ENCODE measurements around the gene CHST8.
"Not testable (repeated sequence)": the region's sequence is repeated elsewhere in the genome, so short reads cannot be mapped to it uniquely, and the experiment has no call there.

CHST8 gene

DNA sequence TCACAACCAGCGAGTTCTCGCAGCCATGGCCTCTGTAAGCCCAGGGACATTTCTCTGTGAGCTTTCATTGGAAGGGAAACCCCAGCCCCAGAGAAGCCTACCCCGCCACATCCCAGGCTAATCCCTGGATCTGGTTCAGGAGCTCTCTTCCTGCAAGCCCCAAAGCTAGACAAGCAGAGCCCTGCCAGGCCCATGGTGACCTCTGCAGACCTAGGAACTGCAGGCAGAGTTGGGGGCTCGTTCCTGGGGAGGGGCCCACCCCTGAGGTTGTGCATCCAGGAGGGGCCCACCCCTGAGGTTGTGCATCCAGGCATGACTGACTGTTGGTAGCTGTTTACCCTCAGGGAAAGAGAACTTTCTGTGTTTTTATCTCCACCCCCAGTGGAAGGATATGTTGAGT, 196.7 kb downstream of the CHST8 start:
- no peak for DNase-seq

DNA sequence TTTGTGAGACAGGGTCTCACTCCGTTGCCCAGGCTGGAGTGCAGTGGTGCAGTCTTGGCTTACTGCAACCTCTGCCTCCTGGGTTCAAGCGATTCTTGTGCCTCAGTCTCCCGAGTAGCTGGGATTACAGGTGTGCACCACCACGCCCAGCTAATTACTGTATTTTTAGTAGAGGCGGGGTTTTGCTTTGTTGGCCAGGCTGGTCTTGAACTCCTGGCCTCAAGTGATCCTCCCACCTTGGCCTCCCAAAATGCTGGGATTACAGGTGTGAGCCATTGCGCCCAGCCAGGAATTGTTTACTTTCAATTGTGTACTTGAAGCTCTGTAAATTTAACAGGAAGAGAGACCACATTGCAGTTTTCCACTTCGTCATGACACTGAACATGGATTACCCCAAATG, 197.3 kb downstream of the CHST8 start:
- DNase-seq: not testable (repeated sequence)

DNA sequence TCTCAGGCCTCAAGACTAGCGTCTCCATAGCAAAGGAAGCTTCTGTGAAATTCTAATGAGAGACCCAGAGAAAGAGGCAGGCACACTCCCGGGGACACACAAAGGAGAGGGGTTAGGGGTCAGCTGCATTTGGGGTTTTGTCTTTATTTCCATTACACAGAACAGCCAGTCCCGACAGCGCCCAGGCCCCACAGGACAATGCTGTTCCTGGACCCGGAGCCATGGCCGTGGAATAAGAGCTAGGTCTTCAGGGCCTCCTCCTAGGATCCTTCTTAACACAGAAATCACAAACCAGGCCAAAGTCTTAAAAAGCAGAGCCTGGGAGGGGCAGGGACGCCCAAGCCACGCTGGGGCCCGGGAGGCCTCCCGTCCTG, 197.7 kb downstream of the CHST8 start:
- DNase-seq: no peak

DNA sequence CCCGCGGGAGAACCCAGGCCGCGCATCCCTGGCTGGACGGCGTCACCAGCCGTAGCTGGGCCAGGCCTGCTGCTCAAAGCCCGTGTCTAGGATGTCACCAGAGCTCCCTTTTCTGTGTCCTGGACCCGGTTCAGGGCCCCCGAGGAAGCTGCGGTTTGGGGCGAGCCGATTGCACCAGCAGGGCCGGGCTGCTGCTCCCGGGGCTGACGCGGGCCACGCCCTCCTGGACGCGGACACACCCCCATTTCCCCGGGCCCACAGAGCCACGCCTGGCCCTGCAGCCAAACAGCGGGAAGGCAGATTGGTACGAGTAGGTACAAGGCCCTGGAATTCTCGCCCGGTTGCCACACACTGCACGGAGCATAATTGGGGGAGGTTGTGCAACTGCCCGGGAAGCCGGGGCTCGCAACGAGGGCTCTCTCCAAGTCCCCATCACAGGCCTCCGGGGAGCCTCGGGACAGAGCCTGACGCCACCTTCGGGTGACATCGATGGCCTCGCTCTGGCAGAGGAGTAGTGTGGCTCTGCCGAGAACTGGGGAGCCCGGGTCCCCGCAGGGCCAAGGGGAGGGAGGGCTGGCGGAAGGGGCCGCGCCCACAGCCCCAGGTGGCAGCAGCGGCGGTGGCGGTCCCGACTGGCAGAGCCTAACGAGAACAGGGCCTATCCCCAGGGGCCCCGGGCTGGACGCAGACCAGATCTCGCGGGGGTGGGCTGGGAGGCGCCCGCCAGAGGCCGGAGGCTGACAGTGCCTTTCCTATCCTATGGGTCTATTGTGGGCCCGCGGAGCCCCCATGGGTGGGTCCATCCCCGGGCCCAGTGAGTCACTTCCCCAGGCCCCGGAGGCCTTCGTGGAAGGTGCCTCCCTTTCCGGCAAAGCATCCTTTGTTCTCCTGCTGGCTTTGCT, 198.4 kb downstream of the CHST8 start:
- peak; percentile 54 to 79 for DNase-seq

DNA sequence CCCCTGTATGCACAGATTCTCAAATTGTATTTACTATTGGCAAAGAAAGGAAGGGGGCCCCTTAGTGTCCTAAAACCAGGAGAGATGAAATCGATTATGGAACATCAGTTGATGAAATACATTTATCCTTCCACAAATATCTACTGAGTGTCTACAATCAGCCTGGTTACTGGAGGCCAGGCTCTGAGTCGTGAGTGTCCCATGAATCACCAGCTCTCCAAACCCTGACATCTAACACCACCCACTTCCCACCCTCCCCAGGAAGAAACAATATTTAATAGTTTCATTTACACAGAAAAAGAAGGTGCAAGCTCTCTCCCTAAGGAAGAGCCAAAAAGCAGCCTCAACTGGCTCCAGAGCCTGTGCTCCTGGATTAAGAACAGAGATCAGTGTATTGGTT, 200.1 kb downstream of the CHST8 start:
- no peak for DNase-seq

Measured in bone marrow (tissue), 2 donors.